A673 (cell line): ENCODE measurements around the gene SSX5. TPM values are rescaled to one million over a fixed set of nuclear protein-coding genes. Genes with fewer than 3 reads are reported as not detected.
"Not testable (repeated sequence)": the region's sequence is repeated elsewhere in the genome, so short reads cannot be mapped to it uniquely, and the experiment has no call there.

Source experiments
- BruUV-seq: library from RNA; stranded (reverse); fragments of 400-500 nt; replicated peaks from 2 replicates; lab custom pipeline; 2021; lab: Mats Ljungman, UMichigan
- CTCF ChIA-PET: fragments of 300-600 bp; sonication (Branson Sonifier 250); formaldehyde crosslinking; loops from one replicate; lab custom pipeline; 2022; ENCODE audit warnings: antibody characterized with exemption; lab: Charles Lee
- POLR2A ChIA-PET: fragments of 300-600 bp; sonication (Branson Sonifier 250); formaldehyde crosslinking; loops from one replicate; lab custom pipeline; 2022; ENCODE audit warnings: antibody characterized with exemption; ENCODE audit not compliant: low non-redundant PET; lab: Charles Lee
- DNase-seq: peaks from one replicate; pipeline ENCODE4 v3.0.0-alpha.2; 2015; ENCODE audit warnings: low spot score
- H3K27ac ChIP-seq: fragments of 200-600 bp; sonication (generic); 2 replicates; pipeline ENCODE4 v1.5.1; 2016; ENCODE audit warnings: mixed run types, low read depth, mild to moderate bottlenecking, mixed read lengths, antibody characterized with exemption, low read length; ENCODE audit not compliant: poor library complexity, severe bottlenecking
- H3K27me3 ChIP-seq: fragments of 200-600 bp; sonication (generic); replicated peaks from 2 replicates; pipeline ENCODE4 v1.6.1; 2017; ENCODE audit warnings: mixed run types, low read depth, mild to moderate bottlenecking, mixed read lengths, antibody characterized with exemption, low read length; ENCODE audit not compliant: insufficient read depth, poor library complexity
- H3K36me3 ChIP-seq: fragments of 200-600 bp; sonication (generic); 2 replicates; pipeline ENCODE4 v1.6.1; 2016; ENCODE audit warnings: mixed run types, mild to moderate bottlenecking, mixed read lengths, antibody characterized with exemption, low read length; ENCODE audit not compliant: insufficient read depth, poor library complexity, severe bottlenecking
- H3K4me1 ChIP-seq: fragments of 200-600 bp; sonication (generic); 2 replicates; pipeline ENCODE4 v1.6.1; 2017; ENCODE audit warnings: mixed run types, mild to moderate bottlenecking, mixed read lengths, antibody characterized with exemption, low read length; ENCODE audit not compliant: insufficient read depth, poor library complexity, severe bottlenecking
- H3K4me3 ChIP-seq: fragments of 200-600 bp; sonication (generic); 2 replicates; pipeline ENCODE4 v1.5.1; 2016; ENCODE audit warnings: low read depth, mixed run types, mild to moderate bottlenecking, mixed read lengths, low read length; ENCODE audit not compliant: poor library complexity, severe bottlenecking
- H3K9me3 ChIP-seq: fragments of 200-600 bp; sonication (generic); 2 replicates; pipeline ENCODE4 v1.6.1; 2016; ENCODE audit warnings: mixed run types, low read depth, mild to moderate bottlenecking, mixed read lengths, antibody characterized with exemption, low read length; ENCODE audit not compliant: poor library complexity, severe bottlenecking
- intact Hi-C: fragments of 100-400 bp; cut with micrococcal nuclease; formaldehyde crosslinking; loops from one replicate; pipeline ENCODE4 v1.10.0; 2022; ENCODE audit not compliant: unreplicated experiment
- total RNA-seq: library from RNA; stranded (reverse); gene quantifications from 2 replicates; pipeline ENCODE4 v1.2.3, GENCODE V29; 2021

The SSX5 gene
- total RNA-seq, 1 experiment from 2014 or later: not detected

DNA sequence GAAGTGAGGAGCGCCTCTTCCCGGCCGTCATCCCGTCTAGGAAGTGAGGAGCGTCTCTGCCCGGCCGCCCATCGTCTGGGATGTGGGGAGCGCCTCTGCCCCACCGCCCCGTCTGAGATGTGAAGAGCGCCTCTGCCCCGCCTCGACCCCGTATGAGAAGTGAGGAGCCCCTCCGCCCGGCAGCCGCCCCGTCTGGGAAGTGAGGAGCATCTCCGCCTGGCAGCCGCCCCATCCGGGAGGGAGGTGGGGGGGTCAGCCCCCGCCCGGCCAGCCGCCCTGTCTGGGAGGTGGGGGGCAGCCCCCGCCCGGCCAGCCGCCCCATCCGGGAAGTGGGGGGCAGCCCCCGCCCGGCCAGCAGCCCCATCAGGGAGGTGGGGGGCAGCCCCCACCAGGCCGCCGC, 57.5 kb downstream of the SSX5 start:
- CTCF ChIA-PET, intact Hi-C loops, H3K27me3 ChIP-seq, H3K27ac ChIP-seq, H3K9me3 ChIP-seq, DNase-seq, POLR2A ChIA-PET, H3K4me3 ChIP-seq, BruUV-seq, H3K4me1 ChIP-seq, H3K36me3 ChIP-seq: not testable (repeated sequence)

Other genes with a start within 250 kb of the SSX5 start
- 6.4 and 6.5 TPM in 2 replicates for gene ZNF182, start 192.8 kb downstream of the SSX5 start, total RNA-seq
- not detected in 2 replicates for gene SPACA5, start 189.8 kb downstream of the SSX5 start, total RNA-seq
- 0.31 and 1.6 TPM in 2 replicates for gene ZNF630, start 125.2 kb downstream of the SSX5 start, total RNA-seq
- gene SPACA5B, start 66.2 kb downstream of the SSX5 start, total RNA-seq: not detected in 2 replicates
- not detected in 2 replicates for gene SSX1, start 58.6 kb upstream of the SSX5 start, total RNA-seq
- 0.81 and 1.2 TPM in 2 replicates for gene SSX3, start 159.9 kb upstream of the SSX5 start, total RNA-seq
- not detected in 2 replicates for gene SSX4, start 186.7 kb upstream of the SSX5 start, total RNA-seq
- not detected in 2 replicates for gene SSX4B, start 215.2 kb upstream of the SSX5 start, total RNA-seq